ENCODE data around the gene PLA2G6. TPM values are rescaled to one million over a fixed set of nuclear protein-coding genes. Genes with fewer than 3 reads are reported as not detected.

Gene PLA2G6
- total and polyA plus RNA-seq, 2 of the 13 experiments (the other 11 are each of a cell fraction or from before 2014, with no cell fraction given) = 4.8 to 11.5 TPM

DNA sequence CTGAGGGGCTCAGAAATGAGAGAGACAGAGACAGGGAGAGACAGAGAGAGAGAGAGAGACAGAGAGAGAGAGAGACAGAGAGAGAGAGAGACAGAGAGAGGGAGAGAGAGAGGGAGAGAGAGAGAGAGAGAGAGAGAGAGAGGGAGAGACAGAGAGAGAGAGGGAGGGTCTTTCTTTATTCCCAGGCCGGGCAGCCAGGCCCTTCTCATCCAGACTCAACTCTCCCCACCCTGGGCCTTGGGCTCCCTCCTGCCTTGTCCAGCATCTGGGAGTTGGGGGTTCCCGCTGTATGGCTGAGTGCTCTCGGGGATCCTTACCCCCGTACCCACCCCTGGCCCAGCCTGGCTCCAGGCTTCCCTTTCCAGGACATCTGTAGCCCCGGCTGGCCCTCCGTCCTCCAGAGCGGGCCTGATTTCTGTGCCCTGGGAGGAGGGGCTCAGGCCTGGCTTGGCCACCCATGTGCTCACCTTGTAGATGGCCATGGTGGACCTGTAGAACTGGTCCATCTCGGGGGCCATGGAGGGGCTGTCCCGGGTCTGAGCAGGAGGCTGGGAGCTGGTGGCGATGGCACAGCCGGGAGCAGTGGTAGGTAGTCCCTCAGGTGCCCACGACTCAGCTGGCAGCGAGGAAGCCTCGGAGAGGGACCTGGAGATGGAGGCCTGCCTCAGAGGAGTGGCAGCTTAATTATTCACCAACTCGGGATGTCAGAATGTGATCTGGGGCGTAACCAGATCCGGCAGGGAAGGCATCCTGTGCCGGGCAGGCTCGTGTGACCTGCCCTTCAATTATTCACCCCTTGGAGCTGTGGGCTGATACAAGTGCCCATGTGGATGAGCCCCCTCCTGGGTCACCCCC is 71.4 kb downstream of the PLA2G6 start, which contains the start of gene BAIAP2L2 (continued):
- TF ChIP-seq, protein P1, sequence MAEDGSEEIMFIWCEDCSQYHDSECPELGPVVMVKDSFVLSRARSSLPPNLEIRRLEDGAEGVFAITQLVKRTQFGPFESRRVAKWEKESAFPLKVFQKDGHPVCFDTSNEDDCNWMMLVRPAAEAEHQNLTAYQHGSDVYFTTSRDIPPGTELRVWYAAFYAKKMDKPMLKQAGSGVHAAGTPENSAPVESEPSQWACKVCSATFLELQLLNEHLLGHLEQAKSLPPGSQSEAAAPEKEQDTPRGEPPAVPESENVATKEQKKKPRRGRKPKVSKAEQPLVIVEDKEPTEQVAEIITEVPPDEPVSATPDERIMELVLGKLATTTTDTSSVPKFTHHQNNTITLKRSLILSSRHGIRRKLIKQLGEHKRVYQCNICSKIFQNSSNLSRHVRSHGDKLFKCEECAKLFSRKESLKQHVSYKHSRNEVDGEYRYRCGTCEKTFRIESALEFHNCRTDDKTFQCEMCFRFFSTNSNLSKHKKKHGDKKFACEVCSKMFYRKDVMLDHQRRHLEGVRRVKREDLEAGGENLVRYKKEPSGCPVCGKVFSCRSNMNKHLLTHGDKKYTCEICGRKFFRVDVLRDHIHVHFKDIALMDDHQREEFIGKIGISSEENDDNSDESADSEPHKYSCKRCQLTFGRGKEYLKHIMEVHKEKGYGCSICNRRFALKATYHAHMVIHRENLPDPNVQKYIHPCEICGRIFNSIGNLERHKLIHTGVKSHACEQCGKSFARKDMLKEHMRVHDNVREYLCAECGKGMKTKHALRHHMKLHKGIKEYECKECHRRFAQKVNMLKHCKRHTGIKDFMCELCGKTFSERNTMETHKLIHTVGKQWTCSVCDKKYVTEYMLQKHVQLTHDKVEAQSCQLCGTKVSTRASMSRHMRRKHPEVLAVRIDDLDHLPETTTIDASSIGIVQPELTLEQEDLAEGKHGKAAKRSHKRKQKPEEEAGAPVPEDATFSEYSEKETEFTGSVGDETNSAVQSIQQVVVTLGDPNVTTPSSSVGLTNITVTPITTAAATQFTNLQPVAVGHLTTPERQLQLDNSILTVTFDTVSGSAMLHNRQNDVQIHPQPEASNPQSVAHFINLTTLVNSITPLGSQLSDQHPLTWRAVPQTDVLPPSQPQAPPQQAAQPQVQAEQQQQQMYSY (CRISPR knock-in tag; IDR thresholded peaks at IDR 0.05) = peak; percentile 75; the same call in 1 of the 2 replicates
- TF ChIP-seq, protein P2, sequence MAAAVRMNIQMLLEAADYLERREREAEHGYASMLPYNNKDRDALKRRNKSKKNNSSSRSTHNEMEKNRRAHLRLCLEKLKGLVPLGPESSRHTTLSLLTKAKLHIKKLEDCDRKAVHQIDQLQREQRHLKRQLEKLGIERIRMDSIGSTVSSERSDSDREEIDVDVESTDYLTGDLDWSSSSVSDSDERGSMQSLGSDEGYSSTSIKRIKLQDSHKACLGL (CRISPR knock-in tag; IDR thresholded peaks at IDR 0.05) = no peak
- no peak for TF ChIP-seq RAD21 (CRISPR knock-in tag; IDR thresholded peaks at IDR 0.05)
- no peak for TF ChIP-seq KLF13 (CRISPR knock-in tag; IDR thresholded peaks at IDR 0.05)
- peak; percentile 43; the same call in 1 of the 2 replicates for TF ChIP-seq GABPB1 (CRISPR knock-in tag; IDR thresholded peaks at IDR 0.05)
- TF ChIP-seq ZNF20 (CRISPR knock-in tag; IDR thresholded peaks at IDR 0.05) = no peak
- no peak for TF ChIP-seq KDM4B (CRISPR knock-in tag; IDR thresholded peaks at IDR 0.05)
- no peak for TF ChIP-seq ZNF552 (CRISPR knock-in tag; IDR thresholded peaks at IDR 0.05; ENCODE audit: borderline replicate concordance)
- no peak for TF ChIP-seq KLF11 (CRISPR knock-in tag; IDR thresholded peaks at IDR 0.05)
- no peak for TF ChIP-seq PCBP1 (IDR thresholded peaks at IDR 0.05; ENCODE audit: borderline replicate concordance, low read depth, low read length)
- no peak for TF ChIP-seq DPF2 (CRISPR knock-in tag; IDR thresholded peaks at IDR 0.05; ENCODE audit: borderline replicate concordance, low read depth)
- no peak; the same call in 1 of the 2 replicates for TF ChIP-seq KLF6 (CRISPR knock-in tag; IDR thresholded peaks at IDR 0.05)
- TF ChIP-seq ZNF337 (CRISPR knock-in tag; IDR thresholded peaks at IDR 0.05; ENCODE audit: borderline replicate concordance, low read depth) = no peak
- TF ChIP-seq, protein P3, sequence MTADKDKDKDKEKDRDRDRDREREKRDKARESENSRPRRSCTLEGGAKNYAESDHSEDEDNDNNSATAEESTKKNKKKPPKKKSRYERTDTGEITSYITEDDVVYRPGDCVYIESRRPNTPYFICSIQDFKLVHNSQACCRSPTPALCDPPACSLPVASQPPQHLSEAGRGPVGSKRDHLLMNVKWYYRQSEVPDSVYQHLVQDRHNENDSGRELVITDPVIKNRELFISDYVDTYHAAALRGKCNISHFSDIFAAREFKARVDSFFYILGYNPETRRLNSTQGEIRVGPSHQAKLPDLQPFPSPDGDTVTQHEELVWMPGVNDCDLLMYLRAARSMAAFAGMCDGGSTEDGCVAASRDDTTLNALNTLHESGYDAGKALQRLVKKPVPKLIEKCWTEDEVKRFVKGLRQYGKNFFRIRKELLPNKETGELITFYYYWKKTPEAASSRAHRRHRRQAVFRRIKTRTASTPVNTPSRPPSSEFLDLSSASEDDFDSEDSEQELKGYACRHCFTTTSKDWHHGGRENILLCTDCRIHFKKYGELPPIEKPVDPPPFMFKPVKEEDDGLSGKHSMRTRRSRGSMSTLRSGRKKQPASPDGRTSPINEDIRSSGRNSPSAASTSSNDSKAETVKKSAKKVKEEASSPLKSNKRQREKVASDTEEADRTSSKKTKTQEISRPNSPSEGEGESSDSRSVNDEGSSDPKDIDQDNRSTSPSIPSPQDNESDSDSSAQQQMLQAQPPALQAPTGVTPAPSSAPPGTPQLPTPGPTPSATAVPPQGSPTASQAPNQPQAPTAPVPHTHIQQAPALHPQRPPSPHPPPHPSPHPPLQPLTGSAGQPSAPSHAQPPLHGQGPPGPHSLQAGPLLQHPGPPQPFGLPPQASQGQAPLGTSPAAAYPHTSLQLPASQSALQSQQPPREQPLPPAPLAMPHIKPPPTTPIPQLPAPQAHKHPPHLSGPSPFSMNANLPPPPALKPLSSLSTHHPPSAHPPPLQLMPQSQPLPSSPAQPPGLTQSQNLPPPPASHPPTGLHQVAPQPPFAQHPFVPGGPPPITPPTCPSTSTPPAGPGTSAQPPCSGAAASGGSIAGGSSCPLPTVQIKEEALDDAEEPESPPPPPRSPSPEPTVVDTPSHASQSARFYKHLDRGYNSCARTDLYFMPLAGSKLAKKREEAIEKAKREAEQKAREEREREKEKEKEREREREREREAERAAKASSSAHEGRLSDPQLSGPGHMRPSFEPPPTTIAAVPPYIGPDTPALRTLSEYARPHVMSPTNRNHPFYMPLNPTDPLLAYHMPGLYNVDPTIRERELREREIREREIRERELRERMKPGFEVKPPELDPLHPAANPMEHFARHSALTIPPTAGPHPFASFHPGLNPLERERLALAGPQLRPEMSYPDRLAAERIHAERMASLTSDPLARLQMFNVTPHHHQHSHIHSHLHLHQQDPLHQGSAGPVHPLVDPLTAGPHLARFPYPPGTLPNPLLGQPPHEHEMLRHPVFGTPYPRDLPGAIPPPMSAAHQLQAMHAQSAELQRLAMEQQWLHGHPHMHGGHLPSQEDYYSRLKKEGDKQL (CRISPR knock-in tag; IDR thresholded peaks at IDR 0.05; ENCODE audit: low read depth) = no peak
- no peak for TF ChIP-seq KAT2B (IDR thresholded peaks at IDR 0.05; ENCODE audit: borderline replicate concordance, low read depth, low read length)
- no peak for TF ChIP-seq ZNF569 (CRISPR knock-in tag; IDR thresholded peaks at IDR 0.05; ENCODE audit: borderline replicate concordance)
- TF ChIP-seq RXRA (CRISPR knock-in tag; IDR thresholded peaks at IDR 0.05) = 0 out of 2 replicates have a peak, but pooled peaks have one; percentile 14
- TF ChIP-seq, protein P4, sequence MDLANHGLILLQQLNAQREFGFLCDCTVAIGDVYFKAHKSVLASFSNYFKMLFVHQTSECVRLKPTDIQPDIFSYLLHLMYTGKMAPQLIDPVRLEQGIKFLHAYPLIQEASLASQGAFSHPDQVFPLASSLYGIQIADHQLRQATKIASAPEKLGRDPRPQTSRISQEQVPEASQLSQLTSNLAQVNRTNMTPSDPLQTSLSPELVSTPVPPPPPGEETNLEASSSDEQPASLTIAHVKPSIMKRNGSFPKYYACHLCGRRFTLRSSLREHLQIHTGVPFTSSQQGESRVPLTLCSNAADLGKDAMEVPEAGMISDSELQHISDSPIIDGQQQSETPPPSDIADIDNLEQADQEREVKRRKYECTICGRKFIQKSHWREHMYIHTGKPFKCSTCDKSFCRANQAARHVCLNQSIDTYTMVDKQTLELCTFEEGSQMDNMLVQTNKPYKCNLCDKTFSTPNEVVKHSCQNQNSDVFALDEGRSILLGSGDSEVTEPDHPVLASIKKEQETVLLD (CRISPR knock-in tag; IDR thresholded peaks at IDR 0.05; ENCODE audit: low read depth) = no peak
